Measurements from ENCODE around the gene CXorf58.
"Not testable (repeated sequence)": the region's sequence is repeated elsewhere in the genome, so short reads cannot be mapped to it uniquely, and the experiment has no call there.

CXorf58 gene, protein sequence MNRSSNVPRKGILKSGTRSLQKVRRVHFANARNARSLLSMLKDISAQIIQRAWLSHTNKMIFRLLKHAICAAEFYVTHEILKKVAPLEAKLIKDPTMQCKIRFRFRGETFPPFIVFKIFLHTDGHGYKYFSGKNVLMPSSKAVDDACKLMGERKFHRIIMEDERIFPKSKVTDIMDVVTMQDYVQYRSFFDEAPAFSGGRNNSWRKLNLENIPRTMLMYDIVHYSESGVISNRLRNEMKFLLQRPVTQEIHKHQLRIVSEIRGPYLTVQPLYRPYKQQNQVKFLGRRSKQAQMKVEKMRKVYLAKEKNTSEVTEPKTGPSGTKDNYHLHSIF

DNA sequence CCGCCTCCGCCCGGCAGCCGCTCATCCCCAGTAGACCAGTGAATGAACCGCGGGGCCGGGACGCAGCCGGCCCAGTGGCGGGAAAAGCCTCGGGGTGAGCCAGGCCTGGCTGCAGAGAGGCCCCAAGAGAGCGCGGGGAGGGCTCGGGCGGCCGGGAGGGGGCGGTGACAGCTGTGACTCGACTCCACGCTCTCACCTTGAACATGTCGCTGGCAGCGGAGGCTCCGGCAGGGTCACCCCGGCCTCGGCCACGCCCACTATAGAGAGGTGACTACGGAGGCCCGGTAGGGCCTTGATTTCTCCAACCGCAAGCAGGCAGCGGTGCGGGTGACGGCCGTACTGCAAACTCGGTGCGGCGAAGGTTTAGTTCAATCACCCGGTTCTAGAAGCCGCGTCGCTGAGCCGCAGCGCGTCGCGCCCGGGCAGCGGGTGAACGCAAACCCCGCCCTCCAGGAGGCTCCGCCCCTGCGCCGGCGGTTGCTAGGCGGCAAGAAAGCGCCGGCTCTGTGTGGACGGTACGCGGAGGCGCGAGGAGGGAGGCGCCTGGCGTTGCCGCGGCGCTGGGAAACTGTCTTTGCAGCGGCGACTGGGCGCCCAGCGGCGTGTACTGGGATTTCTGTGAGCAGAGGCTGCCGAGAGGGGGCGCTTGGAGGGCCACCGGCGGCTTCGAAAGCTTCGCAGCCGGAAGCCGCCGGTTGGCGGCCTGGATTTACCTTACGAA, at the start of gene CXorf58, which contains the start of gene APOO:
TSS of gene CXorf58 (plus strand) at position 509 of the 721 bp plus-strand sequence. CDS start 2,297 bp downstream, outside the sequence.
TSS of gene APOO (minus strand) at position 441 of the 721 bp plus-strand sequence. CDS start at position 205, 236 bp downstream.
- DNase-seq (ENCODE audit: low read depth in 2 of 2) = peak; percentile 80 to 82

DNA sequence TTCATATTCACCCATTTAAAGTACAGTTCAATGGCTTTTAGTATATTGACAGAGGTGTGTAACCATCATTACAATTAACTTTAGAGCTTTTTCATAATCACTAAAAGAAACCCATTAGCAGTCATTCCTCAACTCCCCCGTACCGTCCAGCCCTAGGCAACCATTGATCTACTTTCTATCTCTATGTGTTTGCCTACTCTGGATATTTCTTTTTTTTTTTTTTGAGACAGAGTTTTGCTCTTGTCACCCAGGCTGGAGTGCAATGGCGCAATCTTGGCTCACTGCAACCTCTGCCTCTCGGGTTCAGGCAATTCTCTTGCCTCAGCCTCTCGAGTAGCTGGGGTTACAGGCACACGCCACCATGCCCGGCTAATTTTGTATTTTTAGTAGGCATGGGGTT, 48.6 kb upstream of the CXorf58 start:
- DNase-seq (ENCODE audit: low read depth in 2 of 2) = not testable (repeated sequence)

DNA sequence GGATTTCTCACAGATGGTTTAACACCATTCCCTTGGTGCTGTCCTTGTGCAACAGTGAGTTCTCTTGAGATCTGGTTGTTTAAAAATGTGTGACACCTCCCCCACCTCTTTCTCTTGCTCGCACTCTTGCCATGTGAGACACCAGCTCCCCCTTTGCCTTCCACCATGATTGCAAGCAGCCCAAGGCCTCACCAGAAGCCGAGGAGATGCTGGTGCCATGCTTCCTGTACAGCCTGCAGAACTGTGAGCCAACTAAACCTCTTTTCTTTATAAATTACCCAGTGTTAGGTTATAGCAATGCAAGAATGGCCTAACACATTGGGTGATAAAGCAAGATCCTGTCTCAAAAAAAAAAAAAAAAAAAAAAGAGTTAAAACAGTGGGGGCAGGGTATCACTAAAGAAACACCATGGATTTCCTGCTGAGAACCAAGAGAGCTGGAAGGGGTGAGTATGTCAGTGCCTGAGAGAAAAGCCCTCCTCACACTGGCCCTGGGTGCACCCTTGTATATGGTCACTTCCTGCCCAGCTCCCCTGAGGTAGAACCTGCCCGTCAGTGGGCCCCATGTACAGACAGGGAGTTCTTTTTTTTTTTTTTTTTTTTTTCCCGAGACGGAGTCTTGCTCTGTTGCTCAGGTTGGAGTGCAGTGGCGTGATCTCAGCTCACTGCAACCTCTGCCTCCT, 46.5 kb upstream of the CXorf58 start:
- DNase-seq (ENCODE audit: low read depth in 2 of 2) = no peak

DNA sequence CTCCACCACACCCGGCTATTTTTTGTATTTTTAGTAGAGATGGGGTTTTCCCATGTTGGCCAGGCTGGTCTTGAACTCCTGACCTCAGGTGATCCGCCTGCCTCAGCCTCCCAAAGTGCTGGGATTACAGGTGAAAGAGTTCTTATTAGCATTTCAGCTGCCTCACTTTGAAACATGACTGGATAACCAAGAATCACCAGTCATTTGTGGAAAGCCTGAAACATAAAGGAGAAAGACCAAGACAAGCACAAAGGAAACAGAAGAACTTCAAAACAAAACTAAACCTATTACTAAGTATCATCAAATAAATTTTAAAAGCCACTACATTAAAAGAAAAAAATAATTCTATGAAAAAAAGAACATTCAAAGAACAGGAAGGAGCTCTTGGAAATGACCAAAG, 45.9 kb upstream of the CXorf58 start:
- DNase-seq (ENCODE audit: low read depth in 2 of 2) = not testable (repeated sequence)

DNA sequence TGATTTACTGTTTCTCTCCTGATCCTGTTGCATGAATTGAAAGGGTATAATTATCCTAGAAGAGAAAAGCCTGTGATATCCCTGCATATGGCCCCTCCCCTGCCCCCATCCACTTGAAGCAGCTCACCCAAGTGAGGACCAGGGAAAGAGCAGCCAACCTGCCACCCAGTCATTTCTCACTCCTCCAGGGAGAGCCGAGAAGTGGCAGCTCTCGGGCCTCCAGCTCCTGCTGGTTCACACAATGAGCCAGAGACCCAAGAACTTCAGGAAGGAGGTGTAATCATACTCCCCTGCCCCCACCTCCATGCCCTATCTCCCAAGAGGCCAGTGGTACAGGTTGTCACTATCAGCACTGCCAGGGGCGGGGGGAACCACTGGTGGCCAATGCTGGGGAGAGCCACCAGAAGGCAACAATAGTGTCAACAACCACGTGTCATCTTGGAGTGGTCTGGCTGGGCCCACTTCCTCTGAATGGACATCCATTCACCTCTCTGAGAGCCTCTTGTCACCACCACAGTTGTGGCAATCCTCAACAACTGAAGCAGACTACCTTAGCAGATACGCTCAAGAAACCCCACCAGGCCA, 43.0 kb upstream of the CXorf58 start:
- no peak for DNase-seq (ENCODE audit: low read depth in 2 of 2)

DNA sequence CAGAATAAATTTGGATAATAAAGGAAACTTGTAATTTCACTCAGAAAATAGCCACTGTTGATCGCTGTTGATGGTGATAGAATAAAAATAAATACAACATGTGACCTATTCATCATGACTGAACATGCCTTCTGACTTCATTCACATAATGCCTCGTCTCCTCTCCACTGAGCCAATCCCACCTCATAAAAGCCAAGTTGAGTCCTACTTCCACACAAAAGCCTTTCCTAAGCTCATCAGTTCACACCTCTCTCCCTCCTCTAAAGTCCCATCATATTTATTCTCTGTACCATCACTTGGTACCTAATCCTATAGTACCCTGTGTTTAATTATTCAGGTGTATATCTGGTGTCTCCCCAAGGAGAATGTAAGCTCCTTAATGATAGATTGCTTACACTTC, 37.8 kb upstream of the CXorf58 start:
- DNase-seq (ENCODE audit: low read depth in 2 of 2) = no peak

DNA sequence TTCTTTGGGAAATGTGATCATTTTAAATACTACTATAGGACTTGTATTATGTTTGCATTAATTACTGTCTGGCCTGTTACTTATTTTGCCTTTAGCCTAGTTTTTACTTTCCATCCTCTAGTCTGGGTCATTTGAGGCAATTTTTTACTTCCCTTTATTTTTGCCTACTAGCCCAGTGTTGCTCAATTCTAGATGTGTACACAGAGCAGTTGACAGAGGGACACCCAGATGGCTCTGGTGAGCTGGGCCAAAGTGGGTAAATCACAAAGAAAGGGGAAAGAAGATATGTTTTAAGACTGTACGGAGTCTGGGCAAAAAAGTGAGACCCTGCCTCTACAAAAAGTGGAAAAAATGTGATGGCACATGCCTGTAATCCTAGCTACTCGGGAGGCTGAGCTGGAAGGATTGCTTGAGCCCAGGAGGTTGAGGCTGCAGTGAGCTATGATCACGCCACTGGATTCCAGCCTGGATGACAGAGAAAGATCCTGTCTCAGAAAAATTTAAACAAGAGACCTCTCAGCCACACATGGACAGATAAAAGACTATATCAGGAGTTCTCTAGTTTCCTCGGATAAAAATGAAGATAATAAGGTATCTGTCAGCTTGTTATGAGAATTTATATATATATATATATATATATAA, 35.8 kb upstream of the CXorf58 start:
- DNase-seq (ENCODE audit: low read depth in 2 of 2) = no peak

DNA sequence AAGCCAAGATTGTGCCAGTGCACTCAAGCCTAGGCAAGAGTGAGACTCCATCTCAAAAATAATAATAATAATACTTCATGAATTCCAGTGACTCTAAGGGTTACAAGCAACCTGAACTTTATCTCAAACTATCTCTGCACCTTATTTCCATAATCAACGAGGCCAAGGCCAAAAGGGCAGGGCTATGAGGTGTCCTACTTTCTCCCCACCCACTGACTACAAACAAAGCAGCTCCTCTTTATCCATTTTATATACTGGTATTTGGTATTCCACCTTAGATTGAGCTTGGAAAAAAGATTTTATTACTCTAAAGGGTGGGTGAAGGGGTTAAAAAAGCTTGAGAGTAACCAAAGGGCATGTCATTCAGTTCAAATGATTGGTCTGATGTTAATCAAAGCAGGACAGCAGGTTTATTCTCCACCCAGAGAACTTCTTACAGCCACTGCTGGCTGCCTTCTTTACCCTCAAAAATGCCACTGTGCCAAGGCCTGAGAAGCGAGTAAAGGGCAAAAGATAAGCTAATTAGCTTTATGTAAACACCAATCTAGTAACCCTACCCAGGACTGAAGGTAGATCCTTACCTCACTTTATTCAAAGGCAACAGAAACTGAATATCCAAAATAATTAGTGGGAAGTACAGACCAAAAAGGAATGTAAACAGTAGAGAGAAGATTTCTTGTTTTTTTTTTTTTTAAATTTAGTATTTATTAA, 28.3 kb upstream of the CXorf58 start:
- no peak for DNase-seq (ENCODE audit: low read depth in 2 of 2)

DNA sequence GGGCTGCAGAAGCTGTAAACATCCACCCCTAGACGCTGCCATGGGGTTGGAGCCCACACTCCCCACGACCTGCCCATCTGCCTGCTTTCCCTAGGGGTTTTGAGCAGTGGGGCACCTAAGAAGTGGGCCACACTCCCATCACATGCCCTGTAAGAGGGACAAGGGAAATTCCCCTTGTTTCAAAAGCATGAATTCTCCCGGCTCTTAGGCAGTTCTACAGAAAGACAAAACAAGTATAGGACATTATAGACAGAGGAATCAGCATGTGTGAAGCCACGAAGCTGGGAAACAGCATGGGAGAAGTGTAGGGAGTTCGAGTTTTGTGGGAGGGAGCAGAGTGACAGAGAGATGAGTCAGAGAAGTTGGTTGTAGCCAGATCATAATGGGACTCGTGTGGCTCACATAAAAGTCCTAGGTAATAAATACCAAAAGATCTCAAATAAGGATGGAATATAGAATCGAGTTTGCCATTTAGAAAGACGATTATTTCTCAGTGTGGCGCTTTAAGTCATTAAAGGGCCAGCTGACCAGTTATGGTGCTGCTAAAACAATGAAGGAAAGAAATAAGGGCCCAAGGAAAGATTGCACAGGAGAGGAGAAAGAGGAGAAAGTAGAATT, 24.0 kb upstream of the CXorf58 start:
- DNase-seq (ENCODE audit: low read depth in 2 of 2) = no peak

DNA sequence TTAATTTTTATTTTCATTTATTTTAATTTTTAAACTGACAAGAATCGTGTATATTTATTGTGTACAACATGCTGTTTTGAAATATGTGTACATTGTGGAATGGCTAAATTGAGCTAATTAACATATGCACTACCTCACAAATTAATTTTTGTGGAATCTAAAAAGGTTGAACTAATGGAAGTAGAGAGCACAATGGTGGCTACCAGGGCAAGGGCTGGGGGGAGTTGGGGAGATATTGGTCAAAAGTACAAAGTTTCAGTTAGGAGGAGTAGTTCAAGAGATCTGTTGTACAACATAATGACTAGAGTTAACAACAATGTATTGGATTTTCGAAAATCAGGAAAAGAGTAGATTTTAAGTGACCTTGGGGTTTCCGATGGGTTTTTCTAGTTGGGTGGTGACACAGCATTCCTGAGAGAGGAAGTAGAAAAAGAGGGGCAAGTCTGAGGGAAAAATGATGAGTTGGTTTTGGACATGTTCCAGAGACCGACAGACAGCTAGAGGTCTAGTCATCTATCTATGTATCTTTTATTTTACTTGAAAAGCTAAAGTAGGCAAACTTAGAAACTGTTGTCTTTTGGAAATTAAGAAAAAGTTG, 23.3 kb upstream of the CXorf58 start:
- no peak for DNase-seq (ENCODE audit: low read depth in 2 of 2)

DNA sequence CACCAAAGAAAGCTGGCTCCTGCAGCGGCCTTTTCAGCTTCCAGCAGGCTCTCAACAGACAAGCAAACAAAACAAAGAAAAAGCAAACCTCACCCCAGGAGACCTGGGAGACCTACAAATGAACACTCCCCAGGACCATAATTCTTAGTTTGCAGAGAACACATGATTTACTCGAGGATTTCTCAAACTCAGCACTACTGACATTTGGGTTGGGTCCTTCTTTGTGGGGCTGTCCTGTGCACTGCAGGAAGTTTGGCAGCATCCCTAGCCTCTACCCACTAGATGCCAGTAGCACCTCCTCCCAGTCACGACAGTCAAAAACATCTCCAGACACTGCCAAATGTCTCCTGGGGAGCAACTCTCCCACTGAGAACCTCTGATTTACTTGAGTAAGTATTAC, 22.0 kb upstream of the CXorf58 start:
- no peak for DNase-seq (ENCODE audit: low read depth in 2 of 2)

DNA sequence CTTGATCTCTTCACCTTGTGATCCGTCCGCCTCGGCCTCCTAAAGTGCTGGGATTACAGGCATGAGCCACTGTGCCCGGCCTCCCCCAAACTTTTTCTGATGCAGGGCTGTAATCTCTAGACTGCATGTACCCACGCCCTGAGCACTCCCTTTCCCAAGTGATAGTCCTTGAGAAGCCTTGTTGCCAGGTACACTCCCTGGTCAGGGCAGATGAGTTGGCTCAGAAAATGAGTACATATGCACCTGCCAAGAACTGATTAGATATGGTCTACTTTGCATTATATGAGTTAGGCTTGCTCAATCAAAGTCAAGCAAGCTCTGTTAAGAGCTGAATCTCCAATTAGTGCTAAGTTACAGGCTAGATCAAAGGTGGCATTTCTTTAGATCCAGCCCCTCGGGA, 20.4 kb upstream of the CXorf58 start:
- DNase-seq (ENCODE audit: low read depth in 2 of 2) = no peak

DNA sequence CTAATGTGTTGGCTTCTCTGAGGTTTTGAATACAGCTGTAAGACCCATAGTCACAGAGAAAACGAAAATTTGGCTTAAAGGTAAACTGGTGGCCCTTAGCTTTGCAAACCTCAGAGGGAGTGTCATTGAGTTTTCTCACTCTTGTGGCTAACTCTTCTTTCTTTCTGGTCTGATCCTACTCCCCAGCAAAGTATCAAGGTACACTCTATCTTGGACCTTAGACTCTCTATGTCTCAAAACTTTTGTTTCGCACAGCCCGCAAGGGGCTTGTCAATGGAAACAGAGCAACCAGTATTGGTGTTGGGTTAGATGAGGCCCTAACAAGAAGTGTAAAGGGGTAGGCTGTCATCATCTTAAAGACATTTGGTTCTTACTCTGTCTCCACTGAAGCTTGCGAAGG, 19.9 kb upstream of the CXorf58 start:
- DNase-seq (ENCODE audit: low read depth in 2 of 2) = no peak

DNA sequence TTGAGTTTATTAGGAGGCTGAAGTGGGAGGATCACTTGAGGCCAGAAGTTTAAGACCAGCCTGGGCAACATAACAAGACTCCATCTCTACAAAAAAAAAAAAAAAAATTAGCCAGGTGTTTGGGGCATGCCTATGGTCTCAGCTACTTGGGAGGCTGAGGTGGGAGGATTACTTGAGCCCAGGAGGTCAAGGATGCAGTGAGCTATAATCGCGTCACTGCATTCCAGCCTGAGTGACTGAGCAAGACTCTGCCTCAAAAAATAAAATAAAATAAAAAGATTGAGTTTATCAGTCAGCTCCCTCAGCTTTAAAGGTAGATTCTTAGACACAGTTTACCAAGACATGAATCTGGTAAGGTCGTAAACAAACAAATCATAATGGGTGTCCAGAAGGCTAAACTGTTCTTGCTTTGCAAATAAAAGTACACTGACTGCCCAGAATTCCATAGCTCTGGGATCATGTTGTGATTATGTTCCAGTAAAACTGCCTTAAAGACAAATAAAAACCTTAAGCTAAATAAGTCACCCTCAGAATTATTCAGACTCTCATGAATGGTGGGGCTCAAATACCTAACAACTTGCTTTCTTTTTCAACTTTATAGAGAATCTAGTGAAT, 18.8 kb upstream of the CXorf58 start:
- DNase-seq (ENCODE audit: low read depth in 2 of 2) = no peak

DNA sequence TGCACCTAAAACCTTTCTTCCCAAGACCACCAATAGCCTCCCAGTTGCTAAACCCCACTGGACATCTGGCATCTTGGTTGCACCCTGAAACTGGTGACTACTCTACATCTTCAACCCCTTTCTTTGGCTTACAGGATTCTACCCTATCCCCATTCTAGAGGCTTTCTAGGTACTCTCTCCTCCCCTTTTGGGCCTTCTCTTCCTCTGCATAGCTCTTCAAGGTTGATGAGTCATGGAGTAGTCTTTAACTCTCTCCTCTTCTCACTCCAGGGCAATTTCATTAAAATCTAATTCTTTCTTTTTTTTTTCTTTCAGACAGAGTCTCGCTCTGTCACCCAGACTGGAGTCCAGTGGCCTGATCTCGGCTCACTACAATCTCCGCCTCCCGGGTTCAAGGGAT, 16.9 kb upstream of the CXorf58 start:
- no peak for DNase-seq (ENCODE audit: low read depth in 2 of 2)

DNA sequence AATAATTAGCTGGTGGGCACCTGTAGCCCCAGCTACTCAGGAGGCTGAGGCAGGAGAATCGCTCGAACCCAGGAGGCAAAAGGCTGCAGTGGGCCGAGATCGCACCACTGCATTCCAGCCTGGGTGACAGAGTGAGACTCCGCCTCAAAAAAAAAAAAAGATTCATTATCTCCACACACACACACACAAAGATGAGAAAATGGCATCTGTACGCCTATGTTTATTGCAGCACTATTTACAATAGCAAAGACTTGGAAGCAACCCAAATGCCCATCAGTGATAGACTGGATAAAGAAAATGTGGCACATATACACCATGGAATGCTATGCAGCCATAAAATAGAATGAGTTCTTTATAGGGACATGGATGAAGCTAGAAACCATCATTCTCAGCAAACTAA, 12.8 kb upstream of the CXorf58 start:
- not testable (repeated sequence) for DNase-seq (ENCODE audit: low read depth in 2 of 2)

DNA sequence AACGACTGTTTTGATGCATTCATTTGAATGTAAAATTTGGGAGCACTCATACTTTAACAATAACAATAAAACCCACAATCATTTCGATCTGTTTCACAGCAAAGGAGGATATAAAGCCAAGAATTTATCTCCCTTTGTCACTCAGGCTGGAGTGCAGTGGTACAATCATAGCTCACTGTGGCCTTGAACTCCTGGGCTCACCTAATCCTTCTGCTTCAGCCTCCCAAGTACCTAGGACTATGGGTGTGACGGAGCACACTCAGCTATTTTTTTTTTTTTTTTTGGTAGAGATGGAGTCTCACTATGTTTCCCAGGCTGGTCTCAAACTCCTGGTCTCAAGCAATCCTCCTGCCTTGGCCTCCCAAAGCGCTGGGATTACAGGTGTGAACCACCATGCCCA, 11.3 kb upstream of the CXorf58 start:
- DNase-seq (ENCODE audit: low read depth in 2 of 2) = not testable (repeated sequence)

DNA sequence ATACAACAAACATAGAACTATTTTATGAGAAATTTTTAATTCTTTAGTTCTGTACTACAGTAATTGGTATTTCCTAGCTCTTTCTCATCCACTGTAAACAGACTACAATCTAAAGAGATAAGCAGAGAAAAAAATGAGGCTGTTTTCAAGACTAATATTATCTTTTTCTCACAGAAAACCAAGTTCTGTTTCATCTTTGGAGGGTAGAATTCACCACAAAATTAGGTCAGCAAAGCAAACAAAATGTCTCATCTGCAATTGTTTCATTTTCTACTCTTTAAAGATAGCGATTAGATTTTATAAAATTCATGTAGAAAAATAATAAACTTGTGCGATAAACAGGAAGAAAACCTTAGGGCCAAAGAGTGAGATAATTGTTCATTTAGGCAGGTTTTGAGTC, 10.8 kb upstream of the CXorf58 start:
- DNase-seq (ENCODE audit: low read depth in 2 of 2) = no peak

DNA sequence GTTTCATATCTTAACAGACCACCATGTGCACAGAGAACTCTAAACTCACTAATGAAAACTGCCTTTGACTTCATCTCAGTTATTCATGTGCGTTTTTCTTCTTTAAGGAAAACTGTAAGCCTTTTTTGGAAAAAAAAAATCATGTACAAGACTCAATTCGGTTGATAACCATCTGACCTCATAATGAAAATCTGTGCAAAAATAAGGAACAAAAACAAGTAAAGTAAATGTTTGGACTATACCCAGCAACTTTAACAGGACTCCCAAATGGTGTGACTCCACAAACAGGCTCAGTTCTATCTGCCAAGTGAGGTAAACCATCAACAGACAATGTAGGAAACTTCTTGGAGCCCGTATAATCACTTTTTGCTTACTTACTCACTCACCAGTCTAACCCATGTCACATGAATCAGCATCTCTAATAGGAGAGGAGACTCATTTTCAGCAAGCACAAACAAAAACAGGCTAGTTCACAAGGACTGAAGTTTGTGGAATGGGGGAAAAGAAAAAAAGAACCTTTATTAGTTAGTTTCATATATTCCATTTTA, 9.3 kb upstream of the CXorf58 start:
- no peak for DNase-seq (ENCODE audit: low read depth in 2 of 2)

Measured in stimulated activated CD4-positive, alpha-beta T cell treated with anti-CD3 and anti-CD28 coated beads, Interleukin-1b, Interleukin-23, amount 100 ng/mL, for 4 hours (primary cell).